Tibial artery (tissue), 4 donors: Measurements from ENCODE around the gene TRAF3IP3.

Source experiments
- DNase-seq, 2 donors: peaks; one replicate each; pipeline ENCODE4 v3.0.0-alpha.2; 2019
- H3K27ac ChIP-seq, 2 donors: fragments of 200-600 bp; sonication (generic) in 1 of 2; 1 replicate in 1 of 2; 2 replicates in 1 of 2; pipeline ENCODE4 v1.5.1; 2018 to 2019; ENCODE audit warnings: mild to moderate bottlenecking in 1 of 2
- H3K27me3 ChIP-seq, 2 donors: fragments of 200-600 bp; sonication (generic) in 1 of 2; one replicate each; pipeline versions ENCODE4 v1.5.1 to v1.6.0; 2016 to 2019
- H3K36me3 ChIP-seq, 3 donors: fragments of 200-600 bp; sonication (generic) in 2 of 3; one replicate each; pipeline ENCODE4 v1.5.1; 2016 to 2019; ENCODE audit warnings: mild to moderate bottlenecking in 2 of 3
- H3K4me1 ChIP-seq, 4 donors: fragments of 200-600 bp; sonication (generic) in 2 of 4; 1 replicate in 3 of 4; 2 replicates in 1 of 4; pipeline ENCODE4 v1.5.1; 2016 to 2019
- H3K4me3 ChIP-seq, 2 donors: fragments of 200-600 bp; sonication (generic) in 1 of 2; 1 replicate in 1 of 2; 2 replicates in 1 of 2; pipeline ENCODE4 v1.5.1; 2018 to 2019; ENCODE audit warnings: mild to moderate bottlenecking in 2 of 2
- H3K9me3 ChIP-seq, 3 donors: fragments of 200-600 bp; sonication (generic) in 1 of 3; one replicate each; pipeline ENCODE4 v1.5.1; 2016 to 2019
- intact Hi-C: fragments of 100-400 bp; cut with DNase I; formaldehyde crosslinking; loops from one replicate; pipeline ENCODE4 v1.15.0; 2023; ENCODE audit warnings: low total_unique reads
- TF ChIP-seq, protein P1 (sequence below), 2 experiments: fragments of 200-600 bp in 1 of 2; fragments of 450-650 bp in 1 of 2; IDR thresholded peaks; one replicate each; pipeline ENCODE4 v1.5.1; 2017 to 2019; ENCODE audit warnings: antibody characterized with exemption in 2 of 2, mild to moderate bottlenecking in 1 of 2, moderate library complexity in 1 of 2

TRAF3IP3 gene

DNA sequence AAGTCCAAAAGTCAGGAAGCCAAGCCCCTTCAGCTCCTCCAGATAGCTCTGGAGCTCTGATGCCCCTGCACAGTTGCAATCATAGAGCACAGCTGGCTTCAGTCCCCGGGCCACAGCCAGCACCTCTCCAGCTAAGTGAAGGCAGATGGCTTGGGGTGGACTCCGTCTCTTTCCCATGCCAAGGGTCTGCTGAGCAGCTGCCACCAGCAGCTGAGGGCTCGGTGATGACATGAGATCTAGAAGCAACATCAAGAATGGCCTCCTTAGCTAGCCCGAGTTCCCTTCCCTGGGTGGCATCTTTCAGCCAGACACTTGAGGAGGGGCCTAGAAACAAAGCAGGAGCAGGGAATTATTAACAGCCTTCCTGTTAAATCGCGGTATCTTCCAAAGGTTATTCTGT lies 27.5 kb downstream of the TRAF3IP3 start:
- Histone ChIP-seq H3K27me3 (no peaks in the 10 kb centered on the region), H3K4me3 (peak overlapping the region in 1 of 2 donors; percentile 79), H3K27ac (no peak overlapping the region), H3K36me3 (no peaks in the 10 kb centered on the region), H3K9me3 (no peaks in the 10 kb centered on the region), H3K4me1 (peaks cover 0 to 29% (median 20%) of the 10 kb centered on the region in 4 donors)
- TF ChIP-seq, protein P1, sequence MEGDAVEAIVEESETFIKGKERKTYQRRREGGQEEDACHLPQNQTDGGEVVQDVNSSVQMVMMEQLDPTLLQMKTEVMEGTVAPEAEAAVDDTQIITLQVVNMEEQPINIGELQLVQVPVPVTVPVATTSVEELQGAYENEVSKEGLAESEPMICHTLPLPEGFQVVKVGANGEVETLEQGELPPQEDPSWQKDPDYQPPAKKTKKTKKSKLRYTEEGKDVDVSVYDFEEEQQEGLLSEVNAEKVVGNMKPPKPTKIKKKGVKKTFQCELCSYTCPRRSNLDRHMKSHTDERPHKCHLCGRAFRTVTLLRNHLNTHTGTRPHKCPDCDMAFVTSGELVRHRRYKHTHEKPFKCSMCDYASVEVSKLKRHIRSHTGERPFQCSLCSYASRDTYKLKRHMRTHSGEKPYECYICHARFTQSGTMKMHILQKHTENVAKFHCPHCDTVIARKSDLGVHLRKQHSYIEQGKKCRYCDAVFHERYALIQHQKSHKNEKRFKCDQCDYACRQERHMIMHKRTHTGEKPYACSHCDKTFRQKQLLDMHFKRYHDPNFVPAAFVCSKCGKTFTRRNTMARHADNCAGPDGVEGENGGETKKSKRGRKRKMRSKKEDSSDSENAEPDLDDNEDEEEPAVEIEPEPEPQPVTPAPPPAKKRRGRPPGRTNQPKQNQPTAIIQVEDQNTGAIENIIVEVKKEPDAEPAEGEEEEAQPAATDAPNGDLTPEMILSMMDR (IDR thresholded peaks at IDR 0.05) = no peak
- intact Hi-C loops = no loop called here
- no peak for DNase-seq

DNA sequence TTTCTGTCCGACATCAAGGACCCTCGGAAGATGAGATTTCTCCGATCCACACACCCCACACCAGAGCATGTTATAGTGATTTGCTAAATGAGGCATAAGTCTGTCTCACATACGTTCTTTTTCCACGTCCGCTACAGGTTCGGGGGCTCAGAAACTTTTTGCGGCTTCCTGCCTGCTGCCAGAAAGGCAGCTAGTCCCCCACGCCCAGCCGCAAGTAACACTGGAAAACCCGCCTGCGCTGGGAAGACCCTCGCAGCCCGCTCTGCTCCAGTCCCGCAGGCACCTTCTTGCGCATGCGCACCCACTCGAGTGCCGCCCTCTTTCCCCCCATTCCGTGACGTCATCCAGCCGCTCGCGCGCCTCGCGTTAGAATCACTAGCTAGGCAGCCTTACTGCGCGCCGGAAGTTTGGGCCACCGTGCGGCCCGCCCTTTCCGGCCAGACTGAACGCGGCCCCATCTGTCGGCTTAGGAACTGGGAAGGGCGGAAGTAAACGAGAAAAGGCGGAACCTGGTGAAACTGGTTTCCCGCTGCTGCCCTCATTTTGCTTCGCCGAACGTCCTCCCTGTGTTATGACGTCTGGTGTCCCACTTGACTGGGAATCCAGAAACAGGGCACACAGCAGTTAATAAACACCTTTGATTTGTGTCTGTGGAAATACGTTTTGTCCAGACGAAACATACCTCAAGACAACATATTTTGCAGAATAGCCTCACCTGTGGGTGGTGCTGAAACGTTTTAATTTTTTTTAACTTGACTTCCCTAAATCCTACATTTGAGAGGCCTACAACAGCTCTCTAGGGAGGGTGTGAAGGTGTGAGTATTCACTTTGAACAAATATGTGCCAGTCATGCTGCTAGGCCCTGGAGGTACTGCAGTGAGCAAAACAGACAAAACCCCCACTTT lies 28.7 kb downstream of the TRAF3IP3 start, which contains the start of gene C1orf74:
C1orf74 (minus strand) TSS at position 295 of the 905 bp plus-strand sequence. CDS start 925 bp downstream, outside the sequence.
- H3K27me3 ChIP-seq = no peaks in the 10 kb centered on the region
- peak within 1 kb of the TSS; percentile 54 to 79 for H3K4me3 ChIP-seq
- intact Hi-C loops = no loop called here
- DNase-seq = peak; percentile 98 to 99
- TF ChIP-seq, protein P1 (IDR thresholded peaks at IDR 0.05) = no peak
- no peaks in the 10 kb centered on the region for H3K36me3 ChIP-seq
- H3K27ac ChIP-seq = peak within 1 kb of the TSS; percentile 77 to 79
- peaks cover 0 to 29% (median 20%) of the 10 kb centered on the region in 4 donors for H3K4me1 ChIP-seq
- no peaks in the 10 kb centered on the region for H3K9me3 ChIP-seq

DNA sequence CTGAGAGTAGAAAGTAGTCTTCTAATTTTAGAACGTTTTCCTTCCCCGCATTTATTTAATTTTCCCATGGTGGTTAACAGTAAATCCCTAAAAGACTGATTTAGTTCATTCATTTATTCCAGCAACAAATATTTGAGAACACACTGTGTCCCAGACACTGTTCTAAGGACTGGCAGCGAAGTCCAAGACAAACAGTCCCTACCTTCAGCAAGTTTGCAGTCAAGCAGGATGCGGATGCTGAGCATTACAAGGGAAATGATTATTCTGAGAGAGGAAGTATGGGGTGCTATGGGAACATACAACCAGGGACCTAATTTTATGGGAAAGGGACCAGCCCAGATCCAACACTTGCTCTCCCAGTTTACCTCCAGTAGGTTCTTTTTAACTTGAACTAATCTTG lies 29.7 kb downstream of the TRAF3IP3 start:
- Histone ChIP-seq H3K4me3 (no peak overlapping the region), H3K4me1 (peaks cover 0 to 29% (median 20%) of the 10 kb centered on the region in 4 donors), H3K36me3 (peaks cover 0 to 7% (median 0%) of the 10 kb centered on the region in 3 donors), H3K27ac (no peak overlapping the region), H3K27me3 (no peaks in the 10 kb centered on the region), H3K9me3 (no peaks in the 10 kb centered on the region)
- no peak for DNase-seq
- TF ChIP-seq, protein P1 (IDR thresholded peaks at IDR 0.05) = no peak
- intact Hi-C loops = no loop called here

DNA sequence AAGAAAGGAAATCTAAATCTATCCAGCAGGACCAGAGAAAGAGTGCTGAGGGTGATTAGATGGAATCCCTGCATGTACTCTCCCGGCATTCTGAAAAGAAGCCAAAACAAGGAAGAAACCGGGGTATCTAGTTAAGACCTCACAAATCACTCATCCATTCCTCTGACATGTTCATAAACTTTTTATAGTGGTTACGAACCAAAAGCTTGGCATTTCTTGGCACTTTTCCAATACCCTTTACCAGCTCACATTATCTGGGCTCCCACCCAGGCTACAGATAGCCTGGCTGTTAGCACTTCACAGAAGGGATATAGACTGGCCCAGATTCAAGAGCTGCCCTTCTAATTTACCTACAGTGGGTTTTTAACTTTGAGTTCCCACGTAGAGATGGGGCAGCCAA lies 30.3 kb downstream of the TRAF3IP3 start:
- no peak for DNase-seq
- Histone ChIP-seq H3K27ac (peak overlapping the region in 1 of 2 donors; percentile 62), H3K4me3 (no peak overlapping the region), H3K4me1 (peaks cover 0 to 29% (median 20%) of the 10 kb centered on the region in 4 donors), H3K9me3 (no peaks in the 10 kb centered on the region), H3K36me3 (peaks cover 0 to 9% (median 0%) of the 10 kb centered on the region in 3 donors), H3K27me3 (no peaks in the 10 kb centered on the region)
- intact Hi-C loops = no loop called here
- TF ChIP-seq, protein P1 (IDR thresholded peaks at IDR 0.05) = no peak

GRCh38 chr1:209787551-209787950 lies 31.7 kb downstream of the TRAF3IP3 start:
- TF ChIP-seq, protein P1 (IDR thresholded peaks at IDR 0.05) = no peak
- H3K9me3 ChIP-seq = no peaks in the 10 kb centered on the region
- DNase-seq = no peak
- no peak overlapping the region for H3K4me3 ChIP-seq
- intact Hi-C loops = no loop called here
- H3K27ac ChIP-seq = peak overlapping the region; percentile 58 to 62
- peaks cover 0 to 18% (median 0%) of the 10 kb centered on the region in 3 donors for H3K36me3 ChIP-seq
- H3K4me1 ChIP-seq = peaks cover 0 to 29% (median 20%) of the 10 kb centered on the region in 4 donors
- no peaks in the 10 kb centered on the region for H3K27me3 ChIP-seq
